ENCODE data around the gene GRK7. TPM values are rescaled to one million over a fixed set of nuclear protein-coding genes. Genes with fewer than 3 reads are reported as not detected.

Gene GRK7
- total RNA-seq, 4 donors from 2014 or later, result not detected

DNA sequence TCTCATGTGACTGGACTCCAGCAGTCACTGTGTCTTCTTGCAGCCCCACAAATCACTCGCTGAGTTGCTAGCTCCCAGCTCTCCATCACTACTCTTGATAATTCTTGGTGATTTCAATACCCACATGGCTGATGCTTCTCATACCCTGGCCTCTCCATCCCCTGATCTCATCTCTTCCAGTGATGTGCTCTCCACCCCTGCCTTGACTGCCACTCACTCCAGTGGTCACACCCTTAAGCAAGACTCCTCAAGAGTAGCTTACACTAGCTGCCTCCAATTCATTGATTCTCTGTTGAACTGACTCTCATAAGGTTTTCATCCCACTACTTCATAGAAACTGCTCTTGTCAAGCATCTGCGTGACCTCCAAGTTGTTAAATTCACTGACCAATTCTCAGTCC lies 837 bp downstream of the GRK7 start:
- Histone ChIP-seq H3K4me1 (no peaks in the 10 kb centered on the region), H3K9me3 (no peaks in the 10 kb centered on the region), H3K27me3 (no peaks in the 10 kb centered on the region), H3K36me3 (no peaks in the 10 kb centered on the region), H3K27ac (no peak overlapping the region), H3K4me3 (no peak overlapping the region)
- no peak for TF ChIP-seq POLR2A (IDR thresholded peaks at IDR 0.05)
- TF ChIP-seq, protein P1, sequence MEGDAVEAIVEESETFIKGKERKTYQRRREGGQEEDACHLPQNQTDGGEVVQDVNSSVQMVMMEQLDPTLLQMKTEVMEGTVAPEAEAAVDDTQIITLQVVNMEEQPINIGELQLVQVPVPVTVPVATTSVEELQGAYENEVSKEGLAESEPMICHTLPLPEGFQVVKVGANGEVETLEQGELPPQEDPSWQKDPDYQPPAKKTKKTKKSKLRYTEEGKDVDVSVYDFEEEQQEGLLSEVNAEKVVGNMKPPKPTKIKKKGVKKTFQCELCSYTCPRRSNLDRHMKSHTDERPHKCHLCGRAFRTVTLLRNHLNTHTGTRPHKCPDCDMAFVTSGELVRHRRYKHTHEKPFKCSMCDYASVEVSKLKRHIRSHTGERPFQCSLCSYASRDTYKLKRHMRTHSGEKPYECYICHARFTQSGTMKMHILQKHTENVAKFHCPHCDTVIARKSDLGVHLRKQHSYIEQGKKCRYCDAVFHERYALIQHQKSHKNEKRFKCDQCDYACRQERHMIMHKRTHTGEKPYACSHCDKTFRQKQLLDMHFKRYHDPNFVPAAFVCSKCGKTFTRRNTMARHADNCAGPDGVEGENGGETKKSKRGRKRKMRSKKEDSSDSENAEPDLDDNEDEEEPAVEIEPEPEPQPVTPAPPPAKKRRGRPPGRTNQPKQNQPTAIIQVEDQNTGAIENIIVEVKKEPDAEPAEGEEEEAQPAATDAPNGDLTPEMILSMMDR (IDR thresholded peaks at IDR 0.05), result no peak
- DNase-seq, result no peak

DNA sequence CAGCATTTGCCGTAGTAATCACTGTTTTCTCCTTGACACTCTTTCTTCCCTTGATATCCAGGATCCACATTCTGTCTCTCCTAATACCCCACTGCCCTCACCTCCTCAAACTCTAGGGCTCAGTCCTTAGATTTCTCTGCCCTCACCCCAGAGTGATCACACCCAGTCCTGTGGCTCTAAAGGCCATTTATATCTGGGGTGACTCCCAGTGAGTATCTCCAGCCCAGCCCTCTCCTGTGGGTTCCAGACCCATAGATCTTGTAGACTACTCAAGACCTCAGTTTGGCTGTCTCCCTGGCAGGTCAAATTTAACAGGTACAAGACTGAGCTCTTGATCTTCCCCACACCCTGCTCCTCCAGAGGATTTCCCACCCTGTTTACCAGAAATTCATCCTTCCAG lies 1.3 kb downstream of the GRK7 start:
- Histone ChIP-seq H3K9me3 (no peaks in the 10 kb centered on the region), H3K27ac (no peak overlapping the region), H3K36me3 (no peaks in the 10 kb centered on the region), H3K4me1 (no peaks in the 10 kb centered on the region), H3K4me3 (no peak overlapping the region), H3K27me3 (no peaks in the 10 kb centered on the region)
- no peak for DNase-seq
- no peak for TF ChIP-seq POLR2A (IDR thresholded peaks at IDR 0.05)
- TF ChIP-seq, protein P1 (IDR thresholded peaks at IDR 0.05), result no peak

DNA sequence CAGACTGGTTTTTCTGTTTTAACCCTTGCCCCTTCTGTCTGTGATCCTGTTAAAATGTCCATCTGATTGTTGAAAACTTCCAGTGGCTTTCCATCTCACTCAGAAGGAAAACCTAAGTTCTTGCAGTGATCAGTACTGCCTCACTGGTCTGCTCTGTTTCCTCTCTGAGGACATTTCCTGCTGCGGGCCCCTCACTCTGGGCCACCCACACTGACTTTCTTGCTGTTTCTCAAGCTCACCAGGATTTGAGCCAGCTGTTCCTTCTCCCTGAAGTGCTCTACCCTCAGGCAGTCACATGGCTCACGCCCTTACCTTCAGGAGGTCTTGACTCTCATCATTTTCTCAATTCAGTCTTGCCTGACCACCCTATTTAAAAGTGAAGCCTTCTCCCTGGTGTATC lies 1.8 kb downstream of the GRK7 start:
- Histone ChIP-seq H3K36me3 (no peaks in the 10 kb centered on the region), H3K4me3 (no peak overlapping the region), H3K4me1 (no peaks in the 10 kb centered on the region), H3K27ac (no peak overlapping the region), H3K9me3 (no peaks in the 10 kb centered on the region), H3K27me3 (no peaks in the 10 kb centered on the region)
- TF ChIP-seq, protein P1 (IDR thresholded peaks at IDR 0.05), result no peak
- no peak for TF ChIP-seq POLR2A (IDR thresholded peaks at IDR 0.05)
- no peak for DNase-seq

DNA sequence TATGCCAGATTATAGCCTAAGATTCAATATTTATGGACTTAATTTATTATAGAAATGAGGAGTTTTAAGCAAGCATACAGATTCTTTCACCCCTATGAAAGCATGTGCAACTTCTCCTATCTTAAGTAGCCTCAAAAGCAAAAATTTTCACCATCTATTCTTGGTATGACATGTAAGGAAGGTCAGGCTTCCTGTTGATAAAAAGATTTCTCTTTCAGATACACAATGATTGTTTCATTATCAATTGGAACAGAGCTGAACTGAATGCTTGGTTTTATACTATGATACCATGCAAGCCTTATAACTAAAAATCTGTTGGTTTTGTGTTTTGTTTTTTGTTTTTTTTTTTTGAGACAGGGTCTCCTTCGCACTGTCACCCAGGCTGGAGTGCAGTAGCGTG lies 3.9 kb downstream of the GRK7 start:
- no peaks in the 10 kb centered on the region for H3K27me3 ChIP-seq
- no peak for DNase-seq
- H3K36me3 ChIP-seq, result no peaks in the 10 kb centered on the region
- TF ChIP-seq, protein P1 (IDR thresholded peaks at IDR 0.05), result no peak
- H3K27ac ChIP-seq, result no peak overlapping the region
- no peak overlapping the region for H3K4me3 ChIP-seq
- no peaks in the 10 kb centered on the region for H3K4me1 ChIP-seq
- H3K9me3 ChIP-seq, result no peaks in the 10 kb centered on the region

DNA sequence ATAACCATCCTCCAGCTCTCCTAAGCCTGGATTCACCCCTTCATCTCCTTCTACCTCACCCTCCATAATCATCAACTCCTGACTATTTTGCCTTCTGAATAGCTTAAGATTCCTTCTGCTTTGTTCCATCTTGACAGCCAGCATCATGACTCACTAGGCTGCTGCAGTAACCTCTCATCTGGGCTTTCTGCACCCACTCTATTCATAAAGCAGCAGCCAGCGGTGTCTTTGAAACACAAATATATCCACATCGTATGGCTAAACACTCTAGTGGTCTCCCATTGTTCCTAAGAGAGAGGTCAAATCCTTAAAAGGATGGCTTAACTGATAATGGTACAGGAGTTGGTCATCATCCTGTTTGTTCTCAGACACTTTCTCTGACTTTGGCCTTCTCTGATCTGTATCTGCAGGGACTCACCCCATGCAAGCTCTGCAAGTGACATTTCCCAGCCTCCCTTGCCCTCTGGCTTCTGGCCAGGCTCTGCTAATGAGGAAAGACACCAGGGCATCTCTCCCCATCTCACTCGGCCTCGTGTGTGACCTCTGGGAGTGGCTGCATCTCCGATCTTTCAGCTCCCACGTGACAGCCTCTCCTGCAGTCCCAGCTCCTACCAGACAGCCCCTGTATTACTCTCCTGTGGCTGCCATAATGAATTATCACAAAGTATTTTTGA lies 6.2 kb downstream of the GRK7 start:
- no peaks in the 10 kb centered on the region for H3K36me3 ChIP-seq
- H3K27ac ChIP-seq, result no peak overlapping the region
- no peaks in the 10 kb centered on the region for H3K4me1 ChIP-seq
- no peaks in the 10 kb centered on the region for H3K27me3 ChIP-seq
- no peak for DNase-seq
- no peak overlapping the region for H3K4me3 ChIP-seq
- no peaks in the 10 kb centered on the region for H3K9me3 ChIP-seq
- no peak for TF ChIP-seq POLR2A (IDR thresholded peaks at IDR 0.05)
- TF ChIP-seq, protein P1 (IDR thresholded peaks at IDR 0.05), result no peak

DNA sequence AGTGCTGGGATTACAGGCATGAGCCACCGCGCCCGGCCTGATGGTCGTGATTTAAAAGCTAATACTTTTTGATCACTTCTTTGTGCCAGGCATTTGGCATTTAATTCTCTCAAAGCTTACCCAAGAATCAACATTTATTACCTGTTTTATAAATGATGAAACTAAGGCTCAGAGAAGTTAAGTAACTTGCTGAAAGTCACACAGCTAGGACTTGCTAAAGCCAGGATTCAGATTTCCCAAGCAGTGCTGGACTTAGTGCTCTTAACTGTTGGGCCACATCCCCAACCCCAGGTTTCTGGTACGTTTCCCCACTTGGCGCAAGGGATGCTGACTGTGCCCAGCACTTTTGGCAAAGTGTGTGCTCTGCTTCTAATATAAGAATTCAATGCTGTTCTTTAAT lies 10.5 kb downstream of the GRK7 start:
- TF ChIP-seq, protein P1 (IDR thresholded peaks at IDR 0.05), result no peak
- no peak for TF ChIP-seq POLR2A (IDR thresholded peaks at IDR 0.05)
- H3K4me3 ChIP-seq, result no peak overlapping the region
- no peaks in the 10 kb centered on the region for H3K4me1 ChIP-seq
- no peaks in the 10 kb centered on the region for H3K36me3 ChIP-seq
- H3K27ac ChIP-seq, result no peak overlapping the region
- H3K27me3 ChIP-seq, result no peaks in the 10 kb centered on the region
- no peak for DNase-seq
- H3K9me3 ChIP-seq, result no peaks in the 10 kb centered on the region

Data from Peyer's patch (tissue), 4 donors.